Forelimb muscle (tissue), 1 donor: ENCODE results near the gene PACRG. TPM values are rescaled to one million over a fixed set of nuclear protein-coding genes. Genes with fewer than 3 reads are reported as not detected.

Experiments
- DNase-seq: peaks from one replicate; pipeline ENCODE4 v3.0.0-alpha.2; 2013; ENCODE audit warnings: low read depth
- polyA plus RNA-seq: library from polyadenylated mRNA; unstranded; fragments of 120-200 nt; gene quantifications from one replicate; pipeline ENCODE4 v1.2.1, GENCODE V29; 2013; ENCODE audit not compliant: insufficient read length

Gene PACRG
- polyA plus RNA-seq, 1 donor, result 2.1 TPM

DNA sequence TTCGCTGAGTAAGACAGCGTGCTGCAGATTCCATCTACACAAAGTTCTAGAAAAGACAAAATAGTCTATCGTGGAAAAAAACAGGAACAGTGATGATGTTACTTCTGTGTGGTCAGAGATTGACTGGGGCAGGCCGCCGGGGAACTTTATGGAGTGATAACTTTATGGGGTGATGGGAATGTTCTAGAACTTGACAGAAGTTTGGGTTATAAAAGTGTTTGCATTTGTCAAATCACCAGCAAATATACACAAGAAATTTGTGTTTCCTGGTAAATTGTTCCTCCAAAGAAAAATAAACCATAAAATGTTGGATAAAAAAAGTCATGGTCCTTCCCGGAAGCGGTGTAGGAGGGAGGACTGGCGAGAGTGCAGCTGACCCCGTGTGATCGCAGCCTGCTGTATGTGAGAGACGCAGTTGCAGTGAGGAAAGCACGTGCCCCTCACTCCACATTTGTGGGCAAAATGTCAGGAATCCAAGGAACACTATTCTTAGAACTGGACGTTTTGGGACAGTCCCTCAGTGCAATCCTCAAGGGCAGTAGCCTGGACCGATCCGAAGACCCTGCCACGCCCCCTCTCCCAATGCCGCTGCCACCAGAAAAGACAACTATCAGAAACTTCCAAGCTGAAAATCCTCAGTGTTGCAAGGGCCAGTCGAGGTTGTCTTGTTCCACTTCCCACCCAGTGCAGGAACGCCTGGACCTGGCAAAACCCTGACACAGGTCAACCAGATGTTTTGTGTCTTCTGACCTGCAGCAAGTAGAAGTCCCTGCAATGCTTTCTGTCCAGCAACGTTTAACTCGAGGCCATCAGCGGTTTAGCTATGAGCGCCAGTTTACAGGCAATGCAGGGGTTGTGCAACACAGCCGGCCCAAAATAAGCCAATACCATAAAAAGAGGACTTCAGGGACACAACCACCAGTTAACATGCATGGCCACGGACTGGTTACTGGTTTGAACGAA is 606.2 kb downstream of the PACRG start:
- DNase-seq, result no peak

DNA sequence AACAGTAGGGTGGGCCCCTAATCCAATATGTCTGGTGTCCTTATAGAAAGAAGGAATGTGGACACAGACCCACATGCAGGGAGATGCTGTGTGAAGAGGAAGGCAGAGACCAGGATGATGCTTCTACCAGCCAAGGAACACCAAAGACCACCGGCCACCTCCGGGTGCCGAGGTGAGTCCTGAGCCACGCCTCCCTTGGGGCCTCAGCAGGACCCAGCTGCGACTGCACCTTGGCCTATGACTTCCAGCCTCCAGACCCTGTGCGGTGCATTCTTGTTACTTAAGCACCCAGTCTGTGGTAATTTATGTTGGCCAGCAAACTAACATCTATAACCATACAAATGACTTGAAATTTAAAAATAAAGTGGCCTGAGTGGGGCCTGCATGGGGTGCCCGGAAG is 607.3 kb downstream of the PACRG start:
- DNase-seq, result no peak

DNA sequence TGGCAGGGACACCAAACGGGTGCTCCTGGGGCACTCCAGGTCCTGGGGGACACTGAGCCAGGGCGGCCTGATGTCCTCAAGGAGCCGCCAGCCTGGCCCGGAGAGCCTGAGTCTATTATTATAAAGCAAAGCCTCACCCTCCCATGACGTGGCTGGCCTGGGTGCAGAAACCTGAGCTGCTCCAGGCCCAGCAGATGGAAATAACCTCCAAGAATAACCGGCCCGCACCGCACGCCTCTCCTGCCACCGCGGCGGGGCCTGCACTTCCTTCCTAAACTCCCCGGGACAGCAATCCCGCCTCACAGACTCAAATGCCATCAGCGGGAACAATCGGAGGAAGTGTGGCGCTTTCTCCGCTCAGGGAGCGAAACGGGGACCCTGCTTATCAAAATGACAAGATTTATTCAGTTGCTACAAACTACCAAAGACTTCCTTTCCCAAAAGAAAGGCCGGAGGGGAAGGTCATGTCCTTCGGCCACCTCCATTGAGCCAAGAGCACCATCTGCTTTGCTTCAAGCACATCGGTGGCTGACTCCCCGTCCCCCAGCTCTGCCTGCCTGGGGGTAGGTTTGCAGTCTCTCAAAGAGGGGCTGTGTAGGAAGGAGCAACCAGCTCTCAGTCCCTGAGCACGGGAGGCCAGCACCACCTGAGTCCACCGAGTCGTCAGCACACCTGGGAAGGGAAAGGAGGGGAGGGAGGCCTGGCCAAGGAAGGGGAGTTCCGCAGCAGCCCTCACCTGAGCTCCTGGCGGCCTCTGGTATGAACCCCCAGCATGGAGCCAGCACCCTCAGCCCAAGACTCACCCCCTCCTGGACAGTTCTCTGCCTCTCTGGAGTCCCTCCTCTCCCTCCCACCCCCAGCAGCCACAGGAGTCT is 608.1 kb downstream of the PACRG start:
- DNase-seq, result no peak

- DNase-seq, result no peak
These were observed 609.2 kb downstream of the PACRG start for GRCh38 chr6:163336961-163337360.

- DNase-seq, result no peak
These were observed 610.2 kb downstream of the PACRG start for GRCh38 chr6:163337958-163338357.

DNA sequence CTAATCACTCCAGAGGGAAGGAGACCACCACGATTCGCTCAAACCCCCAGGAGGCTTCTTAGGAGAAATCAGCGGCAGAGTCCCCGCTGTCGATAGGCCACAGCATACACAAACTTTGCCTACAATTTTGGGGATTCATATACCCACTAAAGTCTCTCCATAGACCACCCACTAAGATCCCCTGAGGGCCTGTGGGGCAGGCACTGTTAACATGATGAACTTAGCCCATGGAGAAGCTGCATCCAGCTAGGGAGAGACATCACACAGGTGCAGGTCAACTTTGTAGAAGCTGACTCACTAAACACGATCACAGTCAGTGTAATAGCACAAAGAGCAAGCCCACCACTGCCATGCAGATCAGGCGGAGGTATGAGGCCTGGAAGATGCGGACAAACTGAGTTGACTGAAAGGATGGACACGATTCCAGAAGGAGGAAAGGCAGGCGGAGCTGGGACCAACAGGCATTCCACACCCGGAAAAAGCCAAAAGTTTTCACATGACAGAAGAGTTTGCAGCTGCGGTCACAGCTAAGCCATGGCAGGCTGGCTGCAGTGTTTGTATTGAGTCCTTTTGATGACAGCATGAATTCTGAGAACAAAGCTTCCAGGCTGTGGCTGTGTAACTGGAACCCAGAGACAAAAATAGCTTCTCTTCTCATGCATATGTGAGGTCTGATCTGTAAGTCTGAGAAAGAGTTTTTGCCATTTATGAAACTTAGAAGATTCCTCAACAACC is 611.1 kb downstream of the PACRG start:
- DNase-seq, result peak; percentile 69

- no peak for DNase-seq
These were observed 611.7 kb downstream of the PACRG start for GRCh38 chr6:163339466-163339865.

DNA sequence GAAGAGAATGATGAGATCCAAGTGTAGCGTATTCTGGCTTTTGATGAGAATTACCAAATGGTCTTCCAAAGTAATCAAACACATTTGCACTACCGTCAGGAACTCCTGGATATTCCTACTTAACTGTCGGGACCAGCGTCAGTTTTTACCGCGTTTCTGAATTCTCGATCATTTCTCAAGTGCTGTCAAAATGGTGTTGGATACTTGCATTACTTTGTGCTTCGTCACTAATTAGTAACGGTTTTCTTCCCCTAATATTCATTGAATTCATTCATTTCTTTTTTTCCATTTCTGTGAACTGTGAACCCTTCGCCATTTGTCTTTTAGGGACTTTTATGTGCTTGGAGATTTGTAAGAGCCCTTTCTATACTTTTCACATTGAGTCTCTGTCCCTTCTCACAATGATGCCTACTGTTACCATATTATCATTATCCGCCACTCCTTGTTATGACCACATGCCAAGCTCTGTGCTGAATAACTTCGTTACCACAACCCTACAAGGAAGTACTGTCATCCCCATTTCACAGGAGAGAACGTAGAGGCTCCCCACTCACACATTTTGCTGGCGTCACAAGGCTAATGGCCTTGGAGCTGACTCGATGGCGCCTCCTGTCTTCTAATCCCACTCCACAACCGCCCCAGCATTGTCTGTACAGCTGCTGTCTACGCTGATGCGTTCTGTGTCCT is 612.6 kb downstream of the PACRG start:
- no peak for DNase-seq

DNA sequence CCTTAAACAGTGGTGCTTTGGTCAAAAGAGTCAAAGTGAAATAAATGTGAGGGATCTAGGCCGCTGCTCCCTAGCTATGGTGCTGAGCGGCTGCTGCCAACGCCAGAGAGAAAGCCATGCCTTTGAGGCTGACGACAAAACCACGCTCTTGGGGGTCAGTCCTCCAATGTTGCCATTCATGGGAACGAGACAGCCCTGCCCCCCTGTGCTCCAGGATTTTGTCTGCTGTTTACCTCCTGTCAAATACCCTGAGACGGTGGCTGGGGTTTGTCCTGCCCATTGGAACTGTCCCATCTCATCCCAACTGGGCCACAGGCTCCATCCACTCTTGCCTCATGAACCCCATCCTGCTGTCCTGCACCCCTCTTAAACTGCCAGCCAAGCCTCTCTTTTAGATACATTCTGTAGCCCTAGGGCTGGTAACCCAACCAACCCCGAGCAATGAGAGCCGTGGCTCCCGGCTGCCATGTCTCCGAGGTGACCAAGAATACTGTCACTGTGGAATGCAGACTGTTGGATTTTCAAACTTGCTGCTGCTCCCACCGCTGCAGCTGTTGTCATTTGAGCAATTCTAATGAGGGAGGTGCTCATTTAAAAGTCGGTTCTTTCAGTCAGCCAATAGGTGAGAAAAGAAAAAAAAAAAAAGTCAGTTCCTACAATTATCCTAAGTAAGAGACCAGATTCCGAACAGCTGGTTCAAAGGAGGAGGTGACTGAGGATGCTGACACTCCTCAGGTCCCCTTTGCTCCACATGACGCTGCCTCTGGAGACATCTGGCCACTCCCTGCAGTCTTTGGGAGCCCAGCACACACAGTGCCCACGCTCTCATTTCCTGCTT is 613.7 kb downstream of the PACRG start:
- no peak for DNase-seq

DNA sequence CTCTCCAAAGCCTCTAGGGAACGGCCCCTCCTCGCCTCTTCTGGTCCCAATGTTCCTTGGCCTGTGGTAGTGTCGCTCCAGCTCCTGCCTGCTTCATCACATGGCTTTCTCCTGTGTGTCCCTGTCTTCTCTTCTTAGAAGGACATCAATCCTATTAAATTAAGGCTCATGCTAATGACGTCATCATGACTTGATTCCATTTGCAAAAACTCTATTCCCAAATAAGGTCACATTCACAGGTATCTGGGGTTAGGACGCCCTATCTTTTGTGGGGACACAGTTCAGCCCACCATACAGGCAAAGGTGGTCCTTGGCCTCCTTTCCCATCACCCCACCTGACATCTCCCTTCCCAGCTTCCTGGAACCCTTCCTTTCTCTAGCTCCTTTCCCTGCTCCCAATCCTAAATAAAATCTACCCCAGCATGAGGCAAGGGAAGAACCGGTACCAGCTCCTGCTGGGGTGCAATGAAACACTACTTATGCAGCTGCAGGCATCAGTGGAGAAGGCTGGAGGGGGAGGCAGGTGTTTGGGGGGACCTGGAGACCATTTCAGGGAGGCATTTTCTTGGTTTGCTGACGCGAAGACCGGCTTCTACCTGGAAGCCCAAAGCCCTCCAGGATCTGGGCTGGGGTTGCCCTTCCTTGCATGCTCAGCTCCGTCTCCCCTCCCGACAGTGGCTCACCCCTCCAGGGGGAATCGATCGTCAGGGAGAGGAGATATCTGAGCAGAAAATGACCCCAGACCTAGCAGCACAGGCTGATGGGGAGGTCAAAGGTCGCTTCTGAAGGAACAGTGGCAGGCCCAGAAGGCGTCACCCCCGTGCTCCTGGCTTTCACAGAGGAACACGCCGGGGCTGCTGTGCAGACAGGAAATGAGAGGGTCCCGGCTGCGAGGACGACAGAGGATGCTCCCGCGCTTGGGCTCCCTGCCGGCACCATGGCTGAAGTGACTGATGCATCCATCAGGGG is 615.1 kb downstream of the PACRG start:
- no peak for DNase-seq

DNA sequence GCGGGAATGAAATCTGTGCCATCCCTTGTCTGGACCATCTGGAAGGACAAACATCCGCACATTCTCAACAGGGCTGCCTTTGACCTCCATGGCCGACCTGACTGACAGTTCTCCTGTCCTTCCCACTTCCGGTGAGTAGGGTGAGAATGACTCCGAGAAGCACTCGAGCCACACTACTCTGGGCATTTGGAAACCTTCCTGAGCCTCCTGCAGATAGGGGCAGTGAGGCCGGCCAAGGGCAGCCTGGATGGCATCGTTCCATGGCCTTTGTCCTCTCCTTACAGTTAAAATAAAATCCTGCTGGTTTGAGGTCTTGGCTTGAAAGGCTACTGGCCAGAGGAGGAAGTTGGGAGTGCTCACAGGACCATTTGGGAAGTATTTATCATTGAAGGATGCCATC is 615.8 kb downstream of the PACRG start:
- DNase-seq, result no peak

- no peak for DNase-seq
These were observed 616.6 kb downstream of the PACRG start for GRCh38 chr6:163344411-163344810.

GRCh38 chr6:163345931-163346330 is 618.2 kb downstream of the PACRG start:
- no peak for DNase-seq

DNA sequence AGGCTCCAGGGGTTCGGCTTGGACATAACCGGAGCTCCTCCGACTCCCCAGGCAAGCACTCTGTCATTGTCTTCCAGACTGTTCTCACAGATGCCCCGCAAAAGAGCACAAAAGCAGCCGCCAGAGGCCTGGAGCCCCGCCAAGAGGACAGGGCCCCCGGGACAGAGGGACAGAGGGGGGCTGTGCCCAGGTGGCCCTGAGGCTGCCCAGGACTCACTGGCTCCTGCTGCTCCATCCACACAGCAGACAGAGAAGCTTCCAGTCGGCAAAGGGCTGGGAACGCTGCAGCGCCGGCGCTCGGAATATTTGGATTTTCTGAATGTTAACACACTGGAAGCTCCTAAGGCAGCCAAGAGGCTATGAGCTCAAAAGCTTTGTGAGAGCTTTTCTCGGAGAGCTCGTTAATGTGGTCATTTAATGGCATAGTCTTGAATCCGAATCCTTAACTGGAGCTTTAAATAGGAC is 618.8 kb downstream of the PACRG start:
- no peak for DNase-seq

- no peak for DNase-seq
These were observed 619.3 kb downstream of the PACRG start for GRCh38 chr6:163347021-163347446.

- DNase-seq, result no peak
These were observed 621.3 kb downstream of the PACRG start for GRCh38 chr6:163348789-163349680.

- DNase-seq, result no peak
These were observed 621.9 kb downstream of the PACRG start for GRCh38 chr6:163349696-163350095.

GRCh38 chr6:163351013-163351412 is 623.2 kb downstream of the PACRG start:
- DNase-seq, result no peak
